Measurements from ENCODE around the gene EFNA5.

EFNA5 gene

DNA sequence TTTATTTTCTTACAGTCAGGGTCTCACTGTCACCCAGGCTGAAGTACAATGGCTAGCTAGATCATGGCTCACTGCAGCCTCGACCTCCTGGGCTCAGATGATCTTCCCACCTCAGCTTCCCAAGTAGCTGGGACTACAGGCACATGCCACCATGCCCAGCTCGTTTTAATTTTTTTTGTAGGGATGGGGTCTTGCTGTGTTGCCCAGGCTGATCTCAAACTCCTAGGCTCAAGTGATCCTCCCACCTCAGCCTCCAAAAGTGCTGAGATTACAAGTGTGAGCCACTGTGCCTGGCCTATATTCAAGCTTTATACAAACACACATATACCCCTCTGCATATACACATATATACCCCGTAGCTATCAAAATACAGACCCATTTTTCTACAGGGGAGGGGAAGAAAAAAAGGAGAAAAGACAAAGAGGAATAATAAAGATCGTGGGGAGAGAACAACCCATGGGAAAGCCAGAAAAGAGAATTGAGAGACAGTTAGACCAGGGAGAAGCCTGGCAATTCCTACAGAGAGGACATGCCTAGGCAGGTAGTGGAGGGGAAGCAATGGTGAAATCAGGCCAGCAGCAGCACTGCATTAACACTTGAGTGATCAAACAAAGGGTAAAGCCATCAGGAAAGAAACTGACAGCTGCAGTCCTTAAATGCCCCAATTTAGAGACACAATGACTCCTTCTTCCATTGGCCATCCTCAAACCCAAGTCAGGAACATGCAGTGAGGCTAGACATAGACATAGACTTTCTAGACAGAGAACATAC is 102.7 kb downstream of the EFNA5 start:
- DNase-seq, result no peak

DNA sequence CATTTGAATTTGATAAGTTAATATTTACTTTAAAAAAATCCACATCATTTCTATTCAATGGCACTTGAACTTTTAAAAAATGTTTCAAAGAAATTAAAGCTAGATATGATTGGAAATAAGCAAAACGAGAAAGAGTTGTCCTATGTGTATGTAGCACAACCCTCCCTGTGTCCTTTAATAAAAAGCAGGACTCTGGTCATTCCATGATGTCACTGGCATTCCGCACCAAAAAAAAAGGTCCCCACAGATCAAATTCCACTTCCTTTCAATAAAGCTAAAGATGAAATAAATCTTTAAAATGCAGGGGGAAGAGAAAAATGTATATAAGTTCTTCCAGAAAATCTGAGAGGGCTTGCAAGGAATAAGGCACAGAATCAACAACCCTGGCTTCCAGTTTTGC is 103.8 kb downstream of the EFNA5 start:
- DNase-seq, result no peak

- peak; percentile 59 for DNase-seq
Measured at GRCh38 chr5:107565791-107566767, 104.7 kb downstream of the EFNA5 start.

DNA sequence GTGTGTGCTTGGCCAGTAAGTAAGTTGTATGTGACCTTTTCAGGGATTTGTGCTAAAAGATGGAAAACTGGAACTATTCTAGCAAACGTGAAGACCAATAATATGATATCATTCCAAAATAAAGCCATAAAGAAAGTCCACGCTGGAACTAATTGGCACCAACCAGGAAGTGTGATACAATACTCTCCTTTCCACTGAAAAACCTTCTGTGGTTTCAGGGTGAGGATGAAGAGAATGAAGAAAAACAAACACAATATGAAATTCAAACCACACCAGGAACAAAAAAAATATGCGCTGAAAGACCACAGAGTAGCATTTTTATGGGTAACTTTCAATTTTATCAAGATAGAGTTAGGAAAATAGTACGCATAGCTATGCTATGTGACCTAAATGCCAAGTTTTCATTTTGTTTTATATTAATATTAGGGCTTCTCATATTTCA is 105.8 kb downstream of the EFNA5 start:
- no peak for DNase-seq

- no peak for DNase-seq
Measured at GRCh38 chr5:107563959-107564544, 106.7 kb downstream of the EFNA5 start.

DNA sequence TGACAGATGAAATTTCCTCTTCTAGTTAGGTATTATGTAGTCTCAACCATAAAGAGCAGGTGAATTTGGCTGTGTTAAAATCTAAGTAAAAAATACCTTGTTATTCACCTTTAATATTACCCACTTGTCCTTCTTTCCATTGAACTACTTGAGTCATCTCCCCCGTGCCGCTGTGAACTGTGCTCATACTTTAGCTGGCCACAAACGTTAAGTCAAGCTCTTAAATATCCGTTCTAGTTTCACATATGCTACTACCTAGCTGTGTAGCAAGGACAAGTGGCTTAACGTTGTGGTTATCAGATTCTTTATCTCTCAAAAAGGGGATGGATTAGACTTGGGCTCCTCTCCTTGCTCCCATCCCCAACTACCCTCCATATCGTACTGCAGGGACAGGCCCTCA is 110.4 kb downstream of the EFNA5 start:
- DNase-seq, result no peak

DNA sequence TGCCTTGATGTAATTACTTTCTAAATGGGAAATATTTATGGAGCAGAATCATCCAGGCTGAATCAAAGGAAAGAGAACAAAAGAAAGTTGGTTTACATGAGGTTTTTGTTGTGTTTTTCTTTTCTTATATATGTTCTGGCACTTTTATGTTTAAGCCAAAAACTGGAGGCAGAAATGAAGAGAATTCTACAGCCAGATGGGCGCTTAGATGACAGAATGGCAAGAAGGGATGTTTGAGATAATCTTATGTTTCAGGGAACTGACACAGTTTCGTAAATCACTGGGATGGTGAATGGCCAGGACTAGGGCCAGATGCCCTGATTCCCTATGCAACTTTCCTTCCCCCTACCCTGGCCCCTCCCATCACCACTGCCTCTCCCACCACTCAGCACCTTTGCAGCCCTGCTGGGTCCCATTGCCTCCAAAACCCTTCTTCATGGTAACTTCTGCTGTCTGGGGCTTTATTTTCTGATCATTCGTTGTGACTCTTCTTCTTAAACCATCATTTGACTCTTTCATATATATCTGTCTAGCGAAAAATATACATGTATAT is 111.8 kb downstream of the EFNA5 start:
- no peak for DNase-seq

- peak; percentile 83 for DNase-seq
Measured at GRCh38 chr5:107557051-107557658, 113.6 kb downstream of the EFNA5 start.

DNA sequence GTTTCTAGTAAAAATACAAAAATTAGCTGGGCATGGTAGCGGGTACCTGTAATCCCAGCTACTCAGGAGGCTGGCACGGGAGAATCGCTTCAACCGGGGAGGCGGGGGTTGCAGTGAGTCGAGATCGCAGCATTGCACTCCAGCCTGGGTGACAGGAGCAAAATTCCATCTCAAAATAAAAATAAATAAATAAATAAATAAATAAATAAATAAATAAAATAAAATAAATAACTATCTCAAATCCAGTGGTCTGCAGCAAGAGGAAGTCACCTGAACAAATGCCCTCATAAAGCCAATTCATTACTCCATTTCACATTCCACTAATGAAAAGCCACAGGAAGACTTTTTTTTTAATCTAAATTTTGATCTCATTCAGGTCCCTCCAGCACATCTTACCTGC is 114.2 kb downstream of the EFNA5 start:
- no peak for DNase-seq

GRCh38 chr5:107555425-107556090 is 115.2 kb downstream of the EFNA5 start:
- DNase-seq, result no peak

- DNase-seq, result no peak
Measured at GRCh38 chr5:107554776-107555424, 115.8 kb downstream of the EFNA5 start.

DNA sequence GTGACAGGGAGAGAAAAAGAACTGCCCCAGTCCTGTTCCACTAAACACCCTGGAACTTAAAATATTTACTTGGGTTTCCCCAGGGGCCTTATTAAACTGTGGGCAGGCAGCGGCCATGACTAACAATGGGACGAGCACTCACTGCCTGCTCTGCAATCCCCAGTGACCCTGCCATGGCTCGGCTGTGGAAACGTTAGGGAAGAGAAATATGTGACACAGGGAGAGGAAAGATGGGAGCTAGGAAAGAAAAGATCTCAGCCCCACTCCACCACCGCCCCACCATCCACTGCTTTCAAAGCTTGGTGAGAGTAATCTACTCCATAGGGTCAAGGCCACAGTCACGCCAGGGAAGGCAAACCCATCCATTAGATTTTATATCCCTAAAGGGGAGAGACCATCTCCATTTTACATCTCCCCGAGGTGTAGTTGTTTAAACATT is 117.6 kb downstream of the EFNA5 start:
- DNase-seq, result no peak

DNA sequence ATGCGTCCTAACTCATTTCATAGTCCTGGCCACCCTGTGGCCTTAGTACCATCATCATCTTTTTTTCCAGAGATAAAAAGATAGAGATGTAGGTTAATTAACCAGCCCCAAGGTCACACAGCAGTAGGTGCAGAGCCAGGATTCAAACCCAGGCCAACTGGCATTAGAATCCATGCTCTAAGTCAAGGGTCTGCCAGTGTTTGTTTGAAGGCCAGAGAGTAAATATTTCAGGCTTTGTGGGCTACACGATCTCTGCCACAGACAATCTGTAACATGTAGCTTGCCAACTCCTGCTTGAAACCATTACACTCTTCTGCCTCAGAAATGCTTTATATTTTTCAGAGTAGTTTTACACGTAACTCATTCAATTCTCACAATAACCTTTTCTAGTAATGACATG is 119.6 kb downstream of the EFNA5 start:
- no peak for DNase-seq

DNA sequence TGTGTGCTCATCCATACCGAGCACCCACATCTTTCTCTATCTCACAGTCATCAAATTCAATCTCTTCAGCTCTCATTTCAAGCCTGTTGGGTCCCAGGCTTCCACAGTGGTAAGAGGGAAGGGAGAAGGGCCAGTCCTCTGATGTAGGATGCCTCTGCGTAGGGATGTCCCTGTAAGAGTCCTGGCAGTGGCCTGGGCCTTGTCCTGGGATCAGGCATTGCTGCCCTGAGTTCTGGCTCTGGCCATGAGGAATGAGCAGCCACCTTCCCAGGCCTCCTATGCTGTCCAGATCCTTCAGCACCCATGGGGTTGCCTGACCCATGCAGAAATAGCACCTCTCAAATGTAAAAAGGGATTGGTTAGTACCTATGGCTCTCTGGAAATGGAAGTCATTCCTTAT is 121.2 kb downstream of the EFNA5 start:
- DNase-seq, result no peak

- DNase-seq, result no peak
Measured at GRCh38 chr5:107548477-107548876, 122.3 kb downstream of the EFNA5 start.

- DNase-seq, result no peak
Measured at GRCh38 chr5:107546719-107547118, 124.0 kb downstream of the EFNA5 start.

- DNase-seq, result no peak
Measured at GRCh38 chr5:107545486-107545885, 125.3 kb downstream of the EFNA5 start.

- no peak for DNase-seq
Measured at GRCh38 chr5:107544967-107545366, 125.8 kb downstream of the EFNA5 start.

- no peak for DNase-seq
Measured at GRCh38 chr5:107544476-107544875, 126.3 kb downstream of the EFNA5 start.

DNA sequence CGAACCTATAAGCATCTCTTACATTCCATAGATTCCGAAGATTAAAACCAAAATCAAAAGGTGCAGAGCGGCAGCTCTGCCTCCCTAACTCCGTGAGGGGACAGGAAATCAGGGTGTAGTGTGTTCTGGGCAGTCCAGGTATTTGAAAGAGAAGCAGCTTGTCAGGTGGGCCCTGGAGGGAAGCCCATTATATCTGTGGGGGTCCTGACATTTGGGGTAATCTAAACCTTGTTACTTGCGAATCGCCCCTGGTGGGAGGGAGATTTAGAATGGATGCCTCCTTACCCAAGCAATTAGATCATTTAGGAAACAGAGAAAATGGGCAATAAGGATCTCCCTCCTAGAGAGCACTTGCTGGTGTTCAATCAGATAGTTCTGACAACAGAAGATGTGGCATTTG is 126.9 kb downstream of the EFNA5 start:
- DNase-seq, result no peak

DNA sequence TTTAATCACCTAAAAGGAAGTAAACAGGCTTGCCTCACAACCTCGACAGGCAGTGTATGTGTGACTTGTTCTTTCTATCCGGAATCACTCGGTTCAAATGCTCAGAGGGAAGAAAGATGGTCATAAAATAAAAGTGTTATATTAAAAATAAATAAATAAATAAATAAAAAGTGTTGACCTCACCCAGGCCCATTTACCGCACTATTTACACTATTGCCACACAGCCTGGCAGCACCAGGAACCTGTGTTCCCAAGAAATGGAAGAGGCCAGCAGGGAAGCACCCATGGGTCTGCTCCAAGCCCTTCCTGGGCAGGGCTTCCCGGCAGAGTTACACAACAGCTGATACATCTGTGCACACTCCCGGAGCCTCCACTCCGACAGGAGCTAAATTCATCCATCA is 127.9 kb downstream of the EFNA5 start:
- DNase-seq, result peak; percentile 96

GRCh38 chr5:107542428-107542827 is 128.3 kb downstream of the EFNA5 start:
- peak; percentile 95 for DNase-seq
